IPS-NIHi7 (cell line): ENCODE measurements around the gene PDE6B.
"Not testable (repeated sequence)": the region's sequence is repeated elsewhere in the genome, so short reads cannot be mapped to it uniquely, and the experiment has no call there.

Experiments used
- DNase-seq: peaks from one replicate; pipeline ENCODE4 v3.0.0; 2012; ENCODE audit warnings: mixed read lengths; ENCODE audit errors: extremely low spot score

Gene PDE6B

GRCh38 chr4:622071-622995, 3.0 kb upstream of the PDE6B start:
- DNase-seq, result no peak

- peak; percentile 6 for DNase-seq
These were observed 2.1 kb upstream of the PDE6B start for GRCh38 chr4:622996-623913.

DNA sequence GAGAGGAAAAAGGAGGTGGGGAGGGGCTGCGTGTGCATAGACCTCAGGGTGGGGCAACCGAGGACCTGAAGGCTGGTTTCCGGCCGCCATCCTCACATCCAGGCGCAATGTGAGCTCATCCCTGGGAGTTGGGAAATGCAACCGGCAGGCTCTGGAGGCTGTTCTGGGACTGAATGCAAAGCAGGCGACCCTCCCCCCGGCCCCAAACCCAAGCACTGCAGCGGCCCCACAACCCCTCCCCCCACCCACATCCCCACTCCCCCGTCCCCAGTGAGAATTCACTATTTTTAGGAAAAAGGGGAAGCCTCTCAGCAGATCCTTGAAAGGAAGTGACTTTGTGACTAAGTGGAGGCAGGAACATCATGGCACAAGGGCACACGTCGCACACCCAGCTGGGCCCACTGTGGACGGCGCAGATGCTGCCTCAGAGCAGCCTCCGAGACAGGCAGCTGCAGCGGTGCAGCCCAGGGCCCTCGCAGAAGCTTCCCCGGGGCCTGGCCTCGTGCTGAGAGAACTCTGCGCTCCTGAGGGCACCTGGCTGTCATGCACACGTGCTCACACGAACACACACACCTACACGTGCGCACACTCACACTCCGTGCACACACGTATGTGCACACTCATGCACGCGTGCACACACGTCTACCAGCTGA, 1.3 kb upstream of the PDE6B start:
- peak; percentile 31 for DNase-seq

- no peak for DNase-seq
These were observed 323 bp downstream of the PDE6B start for GRCh38 chr4:625631-626161.

DNA sequence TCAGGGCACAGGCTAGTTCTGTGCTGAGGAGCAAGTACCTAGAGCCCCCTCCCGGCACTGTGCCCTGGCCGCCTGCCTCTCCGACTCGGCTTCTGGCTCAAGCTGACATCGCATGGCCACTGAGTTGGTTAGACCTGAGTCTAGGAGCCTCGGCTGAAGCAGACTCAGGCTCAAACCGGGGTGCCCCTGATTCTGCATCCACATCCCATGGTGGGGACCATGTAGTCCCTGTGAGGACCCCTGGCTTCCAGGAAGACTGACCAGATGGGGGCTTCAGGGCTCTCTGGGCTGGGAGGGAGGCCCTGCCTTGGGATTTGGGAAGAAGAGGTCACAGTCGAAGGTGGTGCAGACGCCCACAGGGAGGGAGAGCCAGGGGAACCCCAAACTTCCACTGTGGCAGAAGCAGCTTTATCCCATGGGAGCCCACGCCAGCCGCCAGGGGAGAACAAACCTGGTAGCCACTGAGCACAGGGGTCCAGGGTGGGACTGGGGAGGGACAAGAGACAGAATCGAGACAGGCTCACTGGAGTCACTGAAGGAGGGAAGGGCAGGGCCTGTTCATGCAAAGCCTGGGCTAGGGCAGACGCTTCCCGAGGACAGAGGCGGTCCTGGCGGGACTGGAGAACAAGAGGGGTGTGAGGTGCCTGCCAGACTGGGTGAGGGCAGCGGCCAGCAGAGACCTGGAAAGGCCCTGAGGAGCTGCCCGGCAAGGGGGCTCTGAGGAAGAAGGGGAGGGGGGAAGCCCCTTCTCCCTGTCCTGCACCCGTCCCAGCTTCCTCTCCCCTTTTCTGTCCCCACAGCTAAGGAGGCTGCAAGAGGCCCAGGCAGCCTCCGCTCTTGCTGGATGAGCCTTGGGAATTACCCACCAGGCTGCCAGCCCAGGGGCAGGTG, 1.1 kb downstream of the PDE6B start:
- DNase-seq, result no peak

DNA sequence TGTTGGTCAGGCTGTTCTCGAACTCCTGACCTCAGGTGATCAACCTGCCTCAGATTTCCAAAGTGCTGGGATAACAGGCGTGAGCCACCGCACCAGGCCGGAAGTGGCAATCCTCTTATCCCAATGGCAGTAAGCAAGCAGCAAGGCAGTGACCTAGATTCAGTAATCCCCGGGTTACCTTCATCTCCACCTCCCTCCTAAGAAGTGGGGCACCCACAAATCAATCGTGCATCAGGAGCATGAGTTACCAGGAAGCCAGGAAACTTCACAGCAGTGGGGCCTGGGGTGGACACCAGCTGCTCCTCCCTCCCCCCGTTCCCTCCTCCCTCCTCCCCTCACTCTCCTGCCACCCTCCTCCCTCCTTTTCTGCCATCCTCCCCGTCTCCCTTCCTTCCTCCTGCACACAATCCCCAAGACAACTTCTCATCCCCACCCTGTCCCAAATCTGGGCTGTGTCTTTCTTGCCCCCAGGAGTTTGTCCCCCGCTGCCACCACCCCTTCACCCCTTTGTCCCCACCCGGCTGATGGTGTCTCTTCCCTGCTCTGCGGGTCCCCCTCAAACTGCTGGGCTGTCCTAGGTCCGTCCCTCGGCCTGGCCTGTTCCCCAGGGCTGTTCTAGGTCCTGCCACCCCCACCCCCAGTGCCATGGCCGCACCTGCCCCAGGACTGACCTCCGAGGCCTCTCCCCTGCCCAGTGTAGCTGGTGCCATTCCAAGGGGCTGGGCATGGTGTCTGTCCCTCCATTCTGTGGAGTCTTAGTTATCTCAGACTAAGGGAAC, 2.2 kb downstream of the PDE6B start:
- no peak for DNase-seq

DNA sequence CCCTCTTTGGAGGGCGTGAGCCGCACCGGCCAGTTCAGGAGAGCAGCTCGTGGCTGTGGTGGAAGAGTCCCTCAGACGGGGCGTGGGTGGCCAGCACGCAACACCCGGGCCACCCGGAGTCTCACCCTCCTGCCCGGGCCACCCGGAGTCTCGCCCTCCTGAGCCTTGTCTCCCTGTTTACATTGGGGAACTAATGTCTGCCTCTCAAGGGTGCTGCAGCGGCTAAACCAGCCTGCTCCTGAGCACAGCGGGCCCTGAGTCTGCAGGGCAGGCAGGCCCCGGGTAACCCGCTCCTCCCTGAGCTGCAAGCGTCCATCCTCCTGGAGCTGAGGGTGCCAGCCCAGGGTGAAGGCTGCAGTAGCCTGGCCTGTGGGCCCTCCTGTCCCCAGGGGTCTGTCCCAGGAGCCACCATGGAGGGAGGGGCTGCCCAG, 3.0 kb downstream of the PDE6B start:
- DNase-seq, result no peak

DNA sequence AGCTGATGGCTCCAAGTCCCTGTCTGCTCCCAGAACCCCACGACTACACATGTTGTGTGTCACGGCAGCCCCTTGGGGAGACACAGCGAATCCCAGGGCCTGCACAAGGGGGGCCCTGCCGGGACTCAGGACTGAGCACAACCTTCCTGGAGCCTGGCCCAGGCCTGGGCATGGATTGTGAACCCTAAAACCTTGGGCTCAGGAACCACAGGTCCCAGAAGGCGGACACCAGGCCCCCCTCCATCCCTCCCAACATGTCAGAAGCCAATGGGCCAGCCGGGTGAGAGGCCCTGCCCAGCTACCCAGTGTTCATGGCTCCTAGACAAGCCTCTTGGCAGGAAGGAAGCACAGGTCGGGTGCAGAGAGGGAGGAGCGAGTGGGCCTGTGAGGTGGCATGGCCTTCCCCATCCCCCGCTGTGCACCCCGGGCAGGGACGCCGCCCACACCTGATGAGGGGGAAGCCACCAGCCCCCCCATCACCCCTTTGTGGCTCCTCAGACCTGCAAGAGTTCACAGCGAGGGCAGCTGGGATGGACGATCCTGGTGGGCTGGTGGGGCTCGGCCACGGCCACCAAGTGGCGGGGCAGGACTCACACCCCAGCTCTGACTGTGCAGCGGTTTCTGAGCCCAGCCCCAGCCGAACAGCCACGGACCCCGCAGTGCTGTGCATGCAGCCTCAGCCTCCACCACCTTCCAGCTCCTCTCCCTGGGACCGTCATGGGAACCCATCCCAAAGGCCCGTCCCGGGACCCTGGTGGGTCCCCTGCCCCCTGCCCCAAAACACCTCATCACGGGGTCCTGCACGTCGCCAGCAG, 3.7 kb downstream of the PDE6B start:
- DNase-seq, result no peak

- DNase-seq, result no peak
These were observed 4.2 kb downstream of the PDE6B start for GRCh38 chr4:629636-629914.

DNA sequence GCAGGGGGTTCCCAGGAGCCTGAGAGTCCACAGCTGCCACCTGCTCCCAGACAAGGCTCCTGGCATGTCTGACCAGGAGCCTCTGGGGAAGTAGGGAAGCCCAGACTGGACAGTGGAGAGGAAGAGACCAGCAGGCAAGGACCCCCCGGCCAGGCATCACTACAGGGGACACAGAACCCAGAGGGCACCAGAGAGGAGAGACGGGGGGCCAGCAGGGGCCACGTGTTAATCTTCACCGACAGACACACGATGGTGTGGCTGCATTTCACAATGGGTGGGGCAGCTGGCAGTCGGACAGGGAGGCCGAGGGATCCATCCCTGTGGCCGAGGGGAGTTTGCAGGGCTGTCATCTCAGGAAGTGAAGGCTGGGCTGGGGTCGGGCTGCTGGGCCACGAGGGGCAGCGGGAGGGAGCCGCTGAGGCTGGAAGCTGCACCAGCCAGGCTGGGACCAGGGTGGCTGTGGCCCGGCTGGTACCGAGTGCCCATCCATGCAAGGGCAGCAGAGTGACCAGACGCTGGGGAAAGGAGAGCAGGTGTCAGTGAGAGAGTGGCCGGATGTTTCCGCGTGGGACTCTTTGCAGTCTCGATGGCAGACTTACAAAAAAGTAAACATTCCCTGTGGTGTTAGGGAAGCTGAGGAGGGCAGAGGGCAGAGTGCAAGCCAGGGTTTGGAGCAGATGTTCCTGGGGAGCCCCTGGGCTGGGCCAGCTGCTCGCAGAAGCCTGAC, 4.7 kb downstream of the PDE6B start:
- DNase-seq, result no peak

- no peak for DNase-seq
These were observed 5.3 kb downstream of the PDE6B start for GRCh38 chr4:630656-631055.

GRCh38 chr4:632196-632790, 6.9 kb downstream of the PDE6B start:
- DNase-seq, result no peak

GRCh38 chr4:632926-633325, 7.6 kb downstream of the PDE6B start:
- DNase-seq, result no peak

- DNase-seq, result no peak
These were observed 8.0 kb downstream of the PDE6B start for GRCh38 chr4:633406-633805.

DNA sequence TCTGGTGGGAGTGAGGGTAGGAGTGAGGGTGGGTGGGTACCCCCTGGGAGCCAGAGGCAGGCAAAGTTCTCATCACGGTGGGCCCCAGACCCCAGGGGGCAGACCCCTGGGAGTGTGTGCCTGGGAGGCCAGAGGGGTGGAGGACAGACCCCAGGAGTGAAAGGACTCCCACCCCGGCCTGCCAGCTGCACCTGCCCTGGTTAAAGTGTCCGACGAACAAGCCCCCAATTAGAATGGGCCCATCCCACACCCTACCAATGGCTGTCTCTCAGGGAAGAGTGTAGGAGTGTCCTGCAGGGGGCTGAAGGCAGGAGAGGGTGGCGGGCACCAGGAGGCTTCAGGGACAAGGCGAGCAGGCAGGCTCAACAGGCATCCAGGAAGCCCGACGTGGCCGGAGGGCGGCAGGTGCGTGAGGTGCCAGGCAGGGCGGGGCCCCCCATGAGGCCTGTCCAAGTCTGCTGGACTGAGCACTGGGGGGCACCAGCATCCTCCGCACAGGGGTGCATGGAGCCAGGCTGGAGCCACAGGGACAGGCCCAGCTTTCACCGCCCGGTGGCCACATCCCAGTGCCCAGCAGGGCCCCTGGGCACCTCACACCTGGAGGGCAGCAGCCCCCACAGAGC, 8.7 kb downstream of the PDE6B start:
- no peak for DNase-seq

DNA sequence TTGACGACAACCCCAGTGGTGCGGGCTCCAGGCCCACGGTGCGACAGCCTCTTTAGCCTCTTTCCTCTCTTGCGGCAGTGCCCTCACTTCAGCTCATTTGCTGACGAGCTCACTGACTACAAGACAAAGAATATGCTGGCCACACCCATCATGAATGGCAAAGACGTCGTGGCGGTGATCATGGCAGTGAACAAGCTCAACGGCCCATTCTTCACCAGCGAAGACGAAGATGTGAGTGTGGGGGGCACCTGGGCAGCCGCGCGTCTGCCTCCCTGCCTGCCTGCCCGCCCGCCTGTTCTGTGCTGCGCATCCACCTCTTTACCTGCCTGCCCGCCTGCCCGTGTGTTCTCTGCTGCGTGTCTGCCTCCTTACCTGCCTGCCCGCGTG, 9.2 kb downstream of the PDE6B start:
- no peak for DNase-seq

GRCh38 chr4:635066-635835, 9.9 kb downstream of the PDE6B start:
- DNase-seq, result not testable (repeated sequence)
